K562 (cell line): ENCODE data around the gene OSBPL10. TPM values are rescaled to one million over a fixed set of nuclear protein-coding genes. Genes with fewer than 3 reads are reported as not detected.

Source experiments
- ATAC-seq: fragments of 200-7000 bp; cut with Tn5 transposase; 3 replicates; pipeline ENCODE4 v1.9.1; 2020; ENCODE audit warnings: moderate library complexity
- BruUV-seq: library from RNA; stranded (reverse); fragments of 400-500 nt; replicated peaks from 2 replicates; lab custom pipeline; 2021; lab: Mats Ljungman, UMichigan
- CTCF ChIA-PET: fragments of 300-600 bp; formaldehyde crosslinking; extraction: SDS; loops from one replicate; lab custom pipeline; 2021; ENCODE audit warnings: low intra/inter-chr PET ratio; lab: Yijun Ruan, JAX
- POLR2A ChIA-PET: fragments of 300-600, 350-650 bp; sonication (Branson Sonifier 250); formaldehyde crosslinking; extraction: SDS; loops from one replicate; lab custom pipeline; 2021; ENCODE audit warnings: antibody characterized with exemption, inconsistent platforms; lab: Yijun Ruan, JAX
- DNase-seq, 4 experiments: peaks; one replicate each; pipeline versions ENCODE4 v3.0.0 to v3.0.0-alpha.2; 2011 to 2018; ENCODE audit warnings: low spot score in 3 of 4, mixed read lengths in 3 of 4; ENCODE audit errors: extremely low read depth in 1 of 4
- FAIRE-seq: peaks from 2 replicates; lab custom pipeline; 2011; peaks lifted over from hg19 to GRCh38; lab: Jason Lieb, UNC
- H2AFZ ChIP-seq: 2 replicates; pipeline ENCODE4 v1.6.0; 2011; ENCODE audit warnings: low read depth, low read length, control low read depth, inconsistent platforms
- H3K27ac ChIP-seq: fragments of 200-600 bp; 3 replicates; pipeline ENCODE4 v1.8.0; 2011; ENCODE audit warnings: low read depth, mild to moderate bottlenecking, control low read depth, inconsistent platforms, low read length, moderate library complexity, mixed read lengths; ENCODE audit errors: extremely low read depth
- H3K27me3 ChIP-seq, 2 experiments: fragments of 300-600 bp in 1 of 2; 2 replicates in 1 of 2; 3 replicates in 1 of 2; pipeline versions ENCODE4 v1.6.0 to v1.8.0; 2011; ENCODE audit warnings: inconsistent platforms in 2 of 2, low read length in 2 of 2, mild to moderate bottlenecking in 1 of 2, mixed read lengths in 1 of 2, moderate library complexity in 1 of 2; ENCODE audit not compliant: control insufficient read depth in 2 of 2, insufficient read depth in 2 of 2
- H3K36me3 ChIP-seq: fragments of 300-600 bp; 3 replicates; pipeline ENCODE4 v1.8.0; 2011; ENCODE audit warnings: mild to moderate bottlenecking, low read length, inconsistent platforms; ENCODE audit not compliant: control insufficient read depth, insufficient read depth
- H3K4me1 ChIP-seq, 2 experiments: fragments of 200-600 bp in 1 of 2; replicated peaks in 1 of 2; 2 replicates in 1 of 2; 3 replicates in 1 of 2; pipeline versions ENCODE4 v1.5.1 to v1.8.0; 2011; ENCODE audit warnings: inconsistent platforms in 2 of 2, low read length in 2 of 2, mild to moderate bottlenecking in 1 of 2, mixed read lengths in 1 of 2, moderate library complexity in 1 of 2; ENCODE audit not compliant: control insufficient read depth in 2 of 2, insufficient read depth in 2 of 2
- H3K4me2 ChIP-seq: 2 replicates; pipeline ENCODE4 v1.6.1; 2011; ENCODE audit warnings: low read length, control low read depth, inconsistent platforms, mixed read lengths; ENCODE audit not compliant: insufficient read depth
- H3K4me3 ChIP-seq: fragments of 200-600 bp; sonication (generic), shearing (Covaris generic); 2 replicates; pipeline ENCODE4 v1.5.1; 2016; ENCODE audit warnings: control low read depth, inconsistent platforms
- H3K79me2 ChIP-seq: fragments of 200-600 bp; 3 replicates; pipeline ENCODE4 v1.8.0; 2011; ENCODE audit warnings: low read length, inconsistent platforms; ENCODE audit not compliant: control insufficient read depth, insufficient read depth
- H3K9ac ChIP-seq, 2 experiments: 2 replicates each; pipeline versions ENCODE4 v1.6.0 to v1.6.1; 2011; ENCODE audit warnings: low read depth in 2 of 2, low read length in 2 of 2, control low read depth in 1 of 2, inconsistent platforms in 1 of 2, mild to moderate bottlenecking in 1 of 2, mixed read lengths in 1 of 2; ENCODE audit not compliant: insufficient read depth in 1 of 2
- H3K9me1 ChIP-seq: one replicate; pipeline ENCODE4 v1.6.0; 2011; ENCODE audit warnings: inconsistent platforms, mild to moderate bottlenecking, low read length, moderate library complexity; ENCODE audit not compliant: control insufficient read depth, insufficient read depth
- H3K9me3 ChIP-seq: replicated peaks from 2 replicates; pipeline ENCODE4 v1.5.1; 2011; ENCODE audit warnings: low read depth, low read length, inconsistent platforms; ENCODE audit not compliant: control insufficient read depth, insufficient read depth
- H4K20me1 ChIP-seq: replicated peaks from 2 replicates; pipeline ENCODE4 v1.6.1; 2011; ENCODE audit warnings: low read length, inconsistent platforms, mixed read lengths; ENCODE audit not compliant: control insufficient read depth, insufficient read depth
- BCLAF1 ChIP-seq, 2 experiments: fragments of 450-650 bp in 1 of 2; IDR thresholded peaks; 2 replicates each; pipeline ENCODE4 v1.6.1; 2011 to 2017; ENCODE audit warnings: low read depth in 2 of 2, antibody characterized with exemption in 1 of 2, borderline replicate concordance in 1 of 2, low read length in 1 of 2, mild to moderate bottlenecking in 1 of 2, mixed read lengths in 1 of 2; ENCODE audit not compliant: control insufficient read depth in 1 of 2
- CSDE1 ChIP-seq, 2 experiments: fragments of 450-650 bp; IDR thresholded peaks; 2 replicates each; pipeline ENCODE4 v1.6.1; 2016; ENCODE audit warnings: mild to moderate bottlenecking in 1 of 2
- FOXM1 ChIP-seq, 2 experiments: fragments of 450-650 bp in 1 of 2; sonication (generic) in 1 of 2; formaldehyde crosslinking in 1 of 2; IDR thresholded peaks; 2 replicates each; pipeline versions ENCODE4 v1.6.1 to v1.9.0; 2017 to 2022; ENCODE audit warnings: low read depth in 2 of 2, mild to moderate bottlenecking in 2 of 2, missing genetic modification reagents in 1 of 2, moderate library complexity in 1 of 2
- HNRNPUL1 ChIP-seq: fragments of 200-400 bp; formaldehyde crosslinking; IDR thresholded peaks from 2 replicates; pipeline ENCODE4 v1.6.1; 2017; ENCODE audit warnings: low read length
- RBM25 ChIP-seq: fragments of 200-400 bp; formaldehyde crosslinking; IDR thresholded peaks from 2 replicates; pipeline ENCODE4 v1.6.1; 2018; ENCODE audit warnings: low read length, low read depth, moderate library complexity; ENCODE audit not compliant: severe bottlenecking
- ZNF696 ChIP-seq: fragments of 250-450 bp; sonication (Bioruptor Pico); conservative IDR thresholded peaks from 2 replicates; pipeline ENCODE4 v1.4.0; 2020; ENCODE audit warnings: mild to moderate bottlenecking, moderate library complexity
- WGBS: fragments of 100-300 bp; shearing (Covaris generic); methylation state at CpG from one replicate; pipeline ENCODE4 v1.1.6; 2016; ENCODE audit warnings: low coverage, mixed read lengths; ENCODE audit not compliant: insufficient coverage; ENCODE audit errors: missing lambda C conversion rate; 5-methylcytosine and 5-hydroxymethylcytosine counted together
- in situ Hi-C: fragments of 300-500 bp; cut with MboI; formaldehyde crosslinking; loops from 4 replicates; pipeline ENCODE4 v1.15.0; 2018; ENCODE audit warnings: inconsistent platforms, mixed read lengths
- intact Hi-C: fragments of 100-400 bp; cut with micrococcal nuclease; formaldehyde crosslinking; loops from 2 replicates; pipeline ENCODE4 v1.14.2; 2022
- polyA plus RNA-seq, 8 experiments: library from polyadenylated mRNA; depleted of rRNA in 4 of 8; stranded (reverse) in 5 of 8; unstranded in 3 of 8; fragments of >200 nt; fragmentation: Nextera tagmentation in 2 of 8; fragmentation: Illumina TruSeq in 1 of 8; extraction: Ambion mirVana in 2 of 8; extraction: Trizol in 1 of 8; gene quantifications; 2 replicates each; pipeline versions ENCODE4 v1.2.1 to v1.2.3, GENCODE V29; 2011 to 2014; ENCODE audit warnings: inconsistent platforms in 1 of 8, missing spikeins in 1 of 8
- total RNA-seq, 7 experiments: library from RNA; depleted of rRNA in 6 of 7; stranded (reverse); fragments of >200 nt in 6 of 7; fragmentation: Illumina TruSeq in 2 of 7; extraction: Trizol in 2 of 7; gene quantifications; 2 replicates each; pipeline versions ENCODE4 v1.2.1 to v1.2.3, GENCODE V29; 2011 to 2021; ENCODE audit warnings: low replicate concordance in 1 of 7

The OSBPL10 gene
- total and polyA plus RNA-seq, 9 of the 15 experiments (the other 6 are each of a cell fraction or from before 2014, with no cell fraction given) = 0.03 to 0.19 (median 0.14) TPM; not detected in 2

DNA sequence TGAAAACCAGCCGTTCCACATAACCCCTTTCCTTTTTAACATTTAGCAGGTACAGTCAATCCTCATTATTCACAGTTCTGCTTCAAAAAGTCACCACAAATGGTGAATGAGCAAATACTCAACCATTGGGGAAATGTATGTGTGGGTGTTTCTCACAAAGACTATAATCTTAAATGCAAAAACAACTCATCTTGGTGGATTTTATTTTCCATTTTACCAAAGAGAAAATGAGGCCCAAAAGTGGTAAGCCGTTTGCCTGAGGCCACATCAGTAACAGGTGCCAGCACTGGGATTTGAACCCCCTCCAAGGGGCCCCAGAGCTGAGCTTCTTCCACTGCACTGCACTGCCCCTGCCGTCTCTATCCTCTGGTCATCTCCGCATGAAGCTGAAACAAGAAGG lies 208.8 kb downstream of the OSBPL10 start:
- Histone ChIP-seq H3K27ac (no peak overlapping the region), H3K9ac (no peak overlapping the region), H3K27me3 (0 out of 5 replicates have a peak, but pooled peaks cover 0 to 3% of the 10 kb centered on the region in 2 experiments), H3K4me2 (no peak overlapping the region), H3K36me3 (no peaks in the 10 kb centered on the region), H3K9me3 (no peaks in the 10 kb centered on the region), H4K20me1 (no peaks in the 10 kb centered on the region), H3K79me2 (no peaks in the 10 kb centered on the region), H3K4me1 (no peaks in the 10 kb centered on the region; a peak in 1 of 5 replicates), H3K9me1 (no peaks in the 10 kb centered on the region), H2AFZ (no peak overlapping the region), H3K4me3 (no peak overlapping the region)
- CTCF ChIA-PET = no interaction called here
- no TSS peak for BruUV-seq
- ATAC-seq (no peak), DNase-seq (no peak), FAIRE-seq (no peak)
- POLR2A ChIA-PET = no interaction called here
- intact Hi-C loops (no loop called here), in situ Hi-C loops (loop anchor here (25.0 kb wide), 1 partner anchor 985 kb away; no protein-coding TSS in a partner anchor)
- TF ChIP-seq ZNF696 (CRISPR knock-in tag) (no peak), HNRNPUL1 (no peak), FOXM1 (IDR thresholded peaks at IDR 0.05; ENCODE audit: low read depth) (no peak), FOXM1 (CRISPR knock-in tag; IDR thresholded peaks at IDR 0.05; ENCODE audit: low read depth) (no peak)
- WGBS = 7% methylated on average over 4 of the region's 4 CpGs

- no peaks in the 10 kb centered on the region for H4K20me1 ChIP-seq
- ATAC-seq (no peak), FAIRE-seq (no peak), DNase-seq (no peak)
- no peak overlapping the region for H3K27ac ChIP-seq
- no peaks in the 10 kb centered on the region; a peak in 1 of 5 replicates for H3K4me1 ChIP-seq
- 0 out of 5 replicates have a peak, but pooled peaks cover 0 to 3% of the 10 kb centered on the region in 2 experiments for H3K27me3 ChIP-seq
- no peaks in the 10 kb centered on the region for H3K9me3 ChIP-seq
- no peaks in the 10 kb centered on the region for H3K9me1 ChIP-seq
- 10% methylated on average over 5 of the region's 5 CpGs for WGBS
- BruUV-seq = no TSS peak
- H3K4me3 ChIP-seq = no peak overlapping the region
- no peak overlapping the region for H3K4me2 ChIP-seq
- no peak overlapping the region for H2AFZ ChIP-seq
- in situ Hi-C loops = loop anchor here (25.0 kb wide), 1 partner anchor 984 kb away; no protein-coding TSS in a partner anchor
- CTCF ChIA-PET = no interaction called here
- H3K9ac ChIP-seq = no peak overlapping the region
- H3K36me3 ChIP-seq = no peaks in the 10 kb centered on the region
- H3K79me2 ChIP-seq = no peaks in the 10 kb centered on the region
- intact Hi-C loops = no loop called here
- POLR2A ChIA-PET = interaction anchor here (1.1 kb wide), 1 partner anchor 9 kb away, joined by 3 read pairs; no protein-coding TSS in a partner anchor
- TF ChIP-seq RBM25 (peak; percentile 59), BCLAF1 (IDR thresholded peaks at IDR 0.05; ENCODE audit: borderline replicate concordance in 1 of 2, control insufficient read depth in 1 of 2, low read depth in 2 of 2, low read length in 1 of 2) (no peak), CSDE1 (IDR thresholded peaks at IDR 0.05) (no peak)
- TF ChIP-seq, all 486 proteins: peak for 1
These were observed 210.2 kb downstream of the OSBPL10 start for GRCh38 chr3:31770822-31771326.
